Stimulated activated CD4-positive, alpha-beta T cell treated with anti-CD3 and anti-CD28 coated beads, Interleukin-2, amount 100 ng/mL, for 24 hours (primary cell): ENCODE data around the gene FLNC.

ENCODE experiments used
- DNase-seq, 2 donors: peaks; one replicate each; pipeline ENCODE4 v3.0.0-alpha.2; 2020

The FLNC gene

GRCh38 chr7:128801667-128802418, 28.4 kb upstream of the FLNC start:
- DNase-seq, result no peak

- no peak for DNase-seq
These were observed 25.7 kb upstream of the FLNC start for GRCh38 chr7:128804484-128804883.

GRCh38 chr7:128805225-128805624, 25.0 kb upstream of the FLNC start:
- no peak for DNase-seq

- no peak for DNase-seq
These were observed 23.0 kb upstream of the FLNC start for GRCh38 chr7:128807191-128807590.

GRCh38 chr7:128809363-128809762, 20.8 kb upstream of the FLNC start:
- no peak for DNase-seq

GRCh38 chr7:128810473-128810872, 19.7 kb upstream of the FLNC start:
- no peak for DNase-seq

- no peak for DNase-seq
These were observed 19.2 kb upstream of the FLNC start for GRCh38 chr7:128810997-128811396.

- no peak for DNase-seq
These were observed 18.4 kb upstream of the FLNC start for GRCh38 chr7:128811631-128812430.

- DNase-seq, result no peak
These were observed 17.6 kb upstream of the FLNC start for GRCh38 chr7:128812514-128813168.

GRCh38 chr7:128814499-128814898, 15.7 kb upstream of the FLNC start:
- DNase-seq, result no peak

- DNase-seq, result no peak
These were observed 14.8 kb upstream of the FLNC start for GRCh38 chr7:128815289-128815942.

GRCh38 chr7:128818694-128819093, 11.5 kb upstream of the FLNC start:
- no peak for DNase-seq

GRCh38 chr7:128821724-128822123, 8.5 kb upstream of the FLNC start:
- DNase-seq, result no peak

- no peak for DNase-seq
These were observed 3.7 kb upstream of the FLNC start for GRCh38 chr7:128826512-128826911.

GRCh38 chr7:128826916-128827247, 3.3 kb upstream of the FLNC start:
- no peak for DNase-seq

- DNase-seq, result no peak
These were observed 2.8 kb upstream of the FLNC start for GRCh38 chr7:128827248-128827958.

GRCh38 chr7:128827971-128828711, 2.1 kb upstream of the FLNC start:
- DNase-seq, result no peak

- DNase-seq, result no peak
These were observed 627 bp upstream of the FLNC start for GRCh38 chr7:128829391-128830166.

- DNase-seq, result no peak
These were observed 1.2 kb downstream of the FLNC start for GRCh38 chr7:128831178-128831993.
